GM18870 (cell line): ENCODE measurements around the gene UGT1A9.

ENCODE experiments used
- ATAC-seq: cut with Tn5 transposase; IDR thresholded peaks from one replicate; pipeline ENCODE4 v1.9.1; 2021; ENCODE audit warnings: moderate library complexity; ENCODE audit not compliant: unreplicated experiment

UGT1A9 gene

GRCh38 chr2:233795735-233796171 lies 124.1 kb downstream of the UGT1A9 start:
- no peak for ATAC-seq

DNA sequence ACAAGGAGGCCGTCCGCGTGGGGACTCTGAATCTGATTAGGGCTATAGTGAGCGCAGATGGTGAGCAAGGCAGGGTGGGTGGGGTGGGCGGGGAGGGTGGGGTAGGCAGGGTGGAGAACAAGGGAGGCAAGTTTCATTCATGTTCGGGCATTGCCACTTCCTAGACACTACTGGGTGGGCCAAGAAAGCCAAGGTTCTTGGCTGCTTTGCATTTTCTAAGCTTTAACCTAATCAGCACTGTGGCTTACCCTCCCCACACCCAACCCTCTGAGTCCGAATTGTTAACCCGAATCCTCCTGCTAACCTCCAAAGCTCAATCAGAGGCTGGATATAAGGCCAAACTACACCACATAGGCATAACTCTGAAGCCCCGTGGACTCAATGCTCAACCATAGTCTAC lies 124.6 kb downstream of the UGT1A9 start:
- no peak for ATAC-seq

DNA sequence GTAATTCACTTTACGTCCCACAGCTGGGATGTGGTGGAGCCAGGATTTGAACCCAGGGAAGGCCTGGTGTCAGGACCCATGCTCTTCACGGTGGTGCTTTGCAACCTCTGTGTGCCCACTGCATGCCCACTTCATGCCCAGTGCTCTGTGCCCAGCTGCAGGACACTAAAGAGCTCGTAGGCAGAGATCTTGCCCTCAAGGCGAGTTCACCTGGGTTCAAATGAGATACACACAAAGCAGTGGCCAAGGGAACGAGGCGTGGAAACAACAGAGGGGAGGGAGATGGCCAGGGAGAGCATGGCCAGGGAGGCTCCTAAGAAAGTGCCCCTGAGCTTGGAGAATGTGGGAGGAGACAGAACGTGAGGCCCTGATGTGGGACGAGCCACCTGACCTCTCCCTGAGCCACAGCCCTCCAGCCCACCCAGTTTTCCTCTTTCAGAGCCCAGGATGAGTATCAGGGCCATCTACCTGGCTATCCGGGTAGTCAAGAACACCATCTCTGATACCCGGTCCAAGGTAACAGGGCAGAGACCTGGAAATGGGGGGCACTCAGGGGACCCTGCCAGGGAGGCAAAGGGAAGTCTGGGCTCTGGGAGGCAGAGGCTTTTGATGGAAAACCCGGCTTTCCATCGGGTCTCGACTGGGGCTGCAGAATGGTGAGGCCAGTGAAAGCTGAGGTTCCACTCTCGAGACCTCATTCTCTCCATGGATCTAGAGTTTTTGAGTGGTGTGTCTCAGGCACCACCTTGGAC lies 126.8 kb downstream of the UGT1A9 start:
- ATAC-seq = no peak

GRCh38 chr2:233799087-233799665 lies 127.5 kb downstream of the UGT1A9 start:
- no peak for ATAC-seq

DNA sequence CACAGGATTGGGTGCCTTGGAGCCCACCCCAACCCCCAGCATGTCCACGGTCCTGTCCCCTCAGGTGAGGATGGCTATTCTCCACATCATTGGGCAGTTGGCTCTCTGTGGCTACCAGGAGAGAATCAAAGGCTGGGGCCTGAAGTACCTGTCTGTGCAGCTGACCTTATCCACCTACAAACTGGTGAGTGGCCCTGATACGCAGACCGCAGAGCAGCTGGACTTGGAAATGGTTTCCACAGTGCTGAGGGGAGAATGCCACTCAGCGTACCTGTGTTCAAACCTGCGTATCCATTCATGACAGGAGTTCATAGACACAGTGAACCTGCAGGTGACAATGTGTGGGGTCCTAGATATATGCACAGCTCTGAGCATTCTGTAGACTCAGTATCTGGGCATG lies 128.0 kb downstream of the UGT1A9 start:
- ATAC-seq = no peak

DNA sequence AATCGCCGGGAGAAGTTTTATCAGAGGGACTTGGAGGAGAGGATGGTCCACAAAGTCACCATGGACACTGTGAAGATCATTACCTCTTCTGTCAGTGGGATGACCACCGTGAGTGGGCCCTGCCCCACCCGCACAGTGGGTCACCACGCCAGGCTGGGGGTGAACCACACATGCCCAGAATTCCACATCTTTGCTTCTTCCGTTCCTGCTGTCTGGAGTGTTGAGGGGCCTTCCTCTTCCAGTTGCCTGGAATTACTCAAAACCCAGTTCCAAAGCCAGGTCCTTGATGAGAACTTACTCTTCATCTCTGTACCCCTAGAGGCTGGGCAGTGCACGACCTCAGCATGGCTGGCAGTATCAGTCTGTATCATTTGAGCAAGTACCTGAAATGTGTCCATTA lies 128.5 kb downstream of the UGT1A9 start:
- no peak for ATAC-seq

- ATAC-seq = no peak
Measured at GRCh38 chr2:233801357-233802131, 129.8 kb downstream of the UGT1A9 start.

DNA sequence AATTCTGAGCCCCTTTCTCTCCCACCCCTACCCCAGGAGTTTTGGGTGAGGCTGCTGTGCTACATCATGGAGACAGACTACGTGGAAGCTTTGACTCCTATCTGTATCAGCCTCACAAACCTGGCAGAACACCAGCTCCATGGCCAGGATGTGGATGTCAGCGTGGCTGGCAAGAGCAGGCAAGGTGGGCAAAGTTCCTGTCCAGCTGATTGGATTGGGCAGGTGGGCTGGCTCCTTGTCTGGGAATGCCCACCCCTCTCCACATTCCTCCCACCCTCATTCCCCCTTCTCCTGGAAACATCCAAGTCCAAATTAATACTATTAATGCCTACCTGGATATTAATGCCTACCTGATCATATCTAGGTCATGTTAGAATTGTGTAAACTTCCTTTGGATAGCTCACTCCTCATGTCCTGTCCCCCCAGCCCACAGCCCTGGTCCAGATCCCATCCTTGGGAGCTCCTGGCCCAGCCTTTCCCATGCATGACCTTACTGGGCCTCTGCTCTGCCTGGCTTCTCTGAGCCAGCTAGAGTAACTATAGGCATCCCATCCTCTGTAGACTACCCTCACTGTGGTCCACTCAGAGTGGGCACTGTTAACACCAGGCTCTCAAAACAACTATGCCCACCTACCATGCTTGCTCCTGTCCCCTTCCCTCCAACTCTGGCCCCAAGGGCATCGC lies 130.6 kb downstream of the UGT1A9 start:
- ATAC-seq = no peak

GRCh38 chr2:233803292-233803911 lies 131.7 kb downstream of the UGT1A9 start:
- ATAC-seq = no peak

DNA sequence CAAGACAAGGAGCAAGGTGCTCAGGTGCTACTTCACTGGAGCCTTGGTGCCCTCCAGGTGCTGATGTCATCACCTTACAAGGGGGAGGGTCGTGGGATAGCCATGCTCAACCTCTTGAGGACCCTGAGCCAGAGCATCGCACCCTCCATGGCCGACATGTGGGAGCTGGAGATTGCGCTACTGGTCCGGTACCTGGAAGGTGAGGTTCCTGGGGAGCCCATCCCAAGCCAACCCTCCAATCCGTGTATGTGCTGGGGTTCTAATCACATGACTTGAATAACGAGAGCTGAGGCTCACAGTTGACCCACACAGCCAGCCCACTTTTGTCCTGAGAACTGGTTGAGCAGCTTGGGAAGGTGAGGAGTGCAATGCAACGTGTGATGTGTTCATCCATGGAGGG lies 132.3 kb downstream of the UGT1A9 start:
- no peak for ATAC-seq

GRCh38 chr2:233807215-233807865 lies 135.6 kb downstream of the UGT1A9 start:
- no peak for ATAC-seq

- no peak for ATAC-seq
Measured at GRCh38 chr2:233807966-233808935, 136.6 kb downstream of the UGT1A9 start.

DNA sequence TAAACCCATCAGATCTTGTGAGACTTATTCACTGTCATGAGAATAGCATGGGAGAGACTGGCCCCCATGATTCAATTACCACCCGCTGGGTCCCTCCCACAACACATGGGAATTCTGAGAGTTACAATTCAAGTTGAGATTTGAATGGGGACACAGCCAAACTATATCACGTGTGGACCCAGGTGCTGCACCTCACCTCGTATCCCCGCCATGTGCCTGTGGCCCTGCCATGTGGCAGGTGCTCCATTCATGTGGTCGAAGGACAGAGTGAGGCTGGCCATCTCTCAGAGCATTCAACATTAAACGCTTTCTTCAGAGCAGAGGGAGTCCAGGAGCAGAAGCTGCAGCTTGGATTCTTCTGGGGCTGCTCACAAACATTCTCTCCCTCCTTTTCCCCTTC lies 138.7 kb downstream of the UGT1A9 start:
- ATAC-seq = no peak

GRCh38 chr2:233811087-233811486 lies 139.4 kb downstream of the UGT1A9 start:
- no peak for ATAC-seq

DNA sequence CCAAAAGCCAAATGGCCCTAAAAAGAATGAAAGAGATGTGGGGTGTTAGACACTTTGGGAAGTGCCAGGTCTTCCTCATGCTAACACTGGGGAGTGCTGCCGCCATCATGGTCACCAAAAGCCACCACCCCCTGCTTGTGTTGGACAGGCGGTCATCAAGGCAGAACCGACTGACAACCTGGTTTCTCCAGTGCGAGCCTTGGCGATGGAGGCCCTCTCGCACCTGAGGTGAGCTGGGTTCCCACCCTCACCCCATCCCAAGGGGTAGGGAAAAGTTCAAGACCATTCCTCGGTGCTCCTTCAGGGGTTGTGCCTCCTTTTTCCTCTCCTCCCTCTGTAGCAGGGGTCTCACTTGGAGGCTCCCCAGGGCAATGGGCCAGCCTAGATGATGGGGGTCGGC lies 140.0 kb downstream of the UGT1A9 start:
- no peak for ATAC-seq

GRCh38 chr2:233813236-233814055 lies 141.7 kb downstream of the UGT1A9 start:
- ATAC-seq = no peak

DNA sequence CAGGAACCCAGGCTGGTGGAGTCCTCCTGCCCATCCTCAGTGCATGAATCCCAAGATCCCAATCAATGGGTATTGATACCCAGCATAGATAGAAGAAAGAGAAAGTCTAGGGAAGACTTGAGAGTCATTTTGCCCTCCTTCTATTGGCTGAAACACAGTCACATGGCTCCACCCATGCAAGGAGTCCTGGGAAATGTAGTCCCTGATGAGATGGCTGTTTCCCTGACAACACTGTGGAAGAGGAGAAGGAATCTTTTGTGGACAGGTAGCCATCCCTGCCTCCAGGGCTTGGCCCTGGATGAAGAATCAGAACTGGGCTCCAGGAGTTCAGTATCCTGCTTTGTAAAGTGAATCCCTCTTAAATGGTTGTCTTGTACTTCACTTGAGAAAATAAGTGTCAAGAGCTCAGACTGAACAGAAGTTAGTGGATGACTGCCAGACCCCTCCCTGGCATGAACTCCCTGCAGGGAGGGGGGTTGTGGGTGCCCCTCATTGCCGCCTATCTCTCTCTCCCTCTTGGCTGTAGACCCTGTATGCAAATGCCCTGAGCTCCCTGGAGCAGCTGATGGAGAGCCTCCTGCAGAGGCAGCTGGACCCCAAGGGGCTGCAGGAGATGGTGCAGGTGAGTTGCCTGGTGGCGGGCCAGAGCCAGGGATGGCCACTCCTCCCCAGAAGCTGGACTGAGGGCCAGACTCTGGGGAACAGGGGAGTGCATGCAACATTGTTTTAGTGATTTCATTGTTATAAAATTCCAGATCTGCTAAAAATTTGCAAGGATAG lies 142.5 kb downstream of the UGT1A9 start:
- no peak for ATAC-seq

DNA sequence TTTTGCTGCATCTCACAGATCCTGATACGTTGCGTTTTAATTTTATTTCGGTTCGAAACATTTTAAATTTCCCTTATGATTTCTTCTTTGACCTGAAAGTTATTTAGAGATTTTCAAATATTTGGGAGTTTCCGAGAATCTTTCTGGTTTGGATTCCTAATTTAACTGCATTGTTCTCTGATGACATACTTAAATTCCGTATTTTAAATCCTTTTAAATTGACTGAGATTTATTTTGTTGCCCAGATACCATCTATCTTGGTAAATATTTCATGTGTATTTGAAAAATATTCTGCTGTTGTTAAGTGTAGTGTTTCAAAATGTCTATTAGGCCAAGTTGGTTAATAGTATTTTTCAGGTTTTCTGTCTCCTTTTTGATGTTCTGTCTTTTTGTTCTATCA lies 144.2 kb downstream of the UGT1A9 start:
- ATAC-seq = no peak
